GM10266 (cell line): Measurements from ENCODE around the gene WDR90.

Source experiments
- DNase-seq: peaks from one replicate; pipeline ENCODE4 v3.0.0; 2012; ENCODE audit errors: extremely low spot score
- TF ChIP-seq, protein P1 (sequence below): IDR thresholded peaks from 2 replicates; pipeline ENCODE4 v1.5.1; 2012; ENCODE audit warnings: mild to moderate bottlenecking, low read depth; ENCODE audit not compliant: control insufficient read depth, insufficient read depth; ENCODE audit errors: missing control alignments

WDR90 gene

DNA sequence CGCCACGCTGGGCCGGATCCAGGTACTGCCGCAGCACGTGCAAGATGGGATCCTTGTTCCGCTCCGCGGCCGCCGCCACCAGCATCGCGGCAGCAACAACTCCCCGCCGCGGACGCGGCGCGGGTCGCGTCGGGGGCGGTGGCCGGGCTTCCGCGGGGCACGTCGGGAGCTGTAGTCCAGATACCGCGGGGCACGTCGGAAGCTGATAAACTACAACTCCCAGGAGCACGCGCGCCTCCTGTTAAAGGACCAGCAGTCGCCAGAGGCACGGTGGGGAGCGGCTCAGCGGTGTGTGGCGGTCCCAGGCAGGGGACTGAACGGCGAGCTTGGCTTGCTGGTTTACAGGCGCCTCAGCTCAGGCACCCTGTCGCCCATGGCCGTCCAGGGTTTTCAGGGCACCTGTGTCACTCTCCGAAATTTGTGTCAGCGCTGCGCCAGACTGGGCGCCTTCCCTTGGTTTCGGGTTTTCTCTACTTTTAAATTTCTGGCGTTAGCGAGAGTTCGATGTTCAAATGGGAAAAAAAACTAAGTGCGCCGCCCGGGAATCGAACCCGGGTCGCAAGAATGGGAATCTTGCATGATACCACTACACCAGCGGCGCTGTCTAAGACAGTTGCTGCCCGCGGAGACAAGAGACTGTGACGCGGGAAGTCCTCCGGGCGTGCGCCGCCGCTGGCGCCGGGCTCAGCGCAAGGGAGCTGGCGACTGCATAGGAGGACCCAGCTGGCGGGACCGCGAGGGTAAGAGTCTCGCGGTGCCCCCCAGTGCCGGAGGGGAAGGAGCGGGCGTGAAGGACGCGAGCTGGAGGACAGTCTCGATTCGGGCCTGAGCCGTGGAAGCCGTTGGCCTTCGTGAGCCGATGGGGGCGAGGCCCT is 12.7 kb upstream of the WDR90 start, which contains the start of gene METTL26:
TSS of gene METTL26 (minus strand) at position 100 of the 875 bp plus-strand sequence. CDS start at position 85, 15 bp downstream.
- TF ChIP-seq, protein P1, sequence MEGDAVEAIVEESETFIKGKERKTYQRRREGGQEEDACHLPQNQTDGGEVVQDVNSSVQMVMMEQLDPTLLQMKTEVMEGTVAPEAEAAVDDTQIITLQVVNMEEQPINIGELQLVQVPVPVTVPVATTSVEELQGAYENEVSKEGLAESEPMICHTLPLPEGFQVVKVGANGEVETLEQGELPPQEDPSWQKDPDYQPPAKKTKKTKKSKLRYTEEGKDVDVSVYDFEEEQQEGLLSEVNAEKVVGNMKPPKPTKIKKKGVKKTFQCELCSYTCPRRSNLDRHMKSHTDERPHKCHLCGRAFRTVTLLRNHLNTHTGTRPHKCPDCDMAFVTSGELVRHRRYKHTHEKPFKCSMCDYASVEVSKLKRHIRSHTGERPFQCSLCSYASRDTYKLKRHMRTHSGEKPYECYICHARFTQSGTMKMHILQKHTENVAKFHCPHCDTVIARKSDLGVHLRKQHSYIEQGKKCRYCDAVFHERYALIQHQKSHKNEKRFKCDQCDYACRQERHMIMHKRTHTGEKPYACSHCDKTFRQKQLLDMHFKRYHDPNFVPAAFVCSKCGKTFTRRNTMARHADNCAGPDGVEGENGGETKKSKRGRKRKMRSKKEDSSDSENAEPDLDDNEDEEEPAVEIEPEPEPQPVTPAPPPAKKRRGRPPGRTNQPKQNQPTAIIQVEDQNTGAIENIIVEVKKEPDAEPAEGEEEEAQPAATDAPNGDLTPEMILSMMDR, result no peak
- peak; percentile 99 for DNase-seq

GRCh38 chr16:637081-638018 is 11.8 kb upstream of the WDR90 start:
- TF ChIP-seq, protein P1, result no peak
- DNase-seq, result peak; percentile 100

GRCh38 chr16:638034-638543 is 11.1 kb upstream of the WDR90 start:
- TF ChIP-seq, protein P1, result no peak
- DNase-seq, result no peak

DNA sequence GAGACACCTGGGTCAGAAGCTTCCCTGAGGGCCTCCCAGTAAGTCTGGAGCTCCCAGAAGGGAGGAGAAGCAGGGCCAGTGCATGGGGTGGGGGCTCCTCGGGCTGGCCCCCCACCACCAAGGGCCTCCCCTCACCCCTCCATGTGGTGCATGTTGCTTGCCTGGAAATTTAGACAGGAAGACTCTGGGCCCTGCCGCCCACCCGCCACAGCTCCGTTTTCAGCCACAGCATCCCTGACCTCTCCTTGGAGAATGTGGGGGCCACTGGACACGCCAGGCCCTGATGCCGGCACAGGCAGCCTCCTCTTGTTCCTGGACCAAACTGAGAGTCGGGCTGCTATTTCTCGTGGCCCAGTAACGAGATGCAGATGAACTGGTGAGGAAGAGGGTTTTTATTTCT is 10.3 kb upstream of the WDR90 start:
- TF ChIP-seq, protein P1, result no peak
- no peak for DNase-seq

- TF ChIP-seq, protein P1, result no peak
- DNase-seq, result no peak
These were observed 8.6 kb upstream of the WDR90 start for GRCh38 chr16:640614-641013.

DNA sequence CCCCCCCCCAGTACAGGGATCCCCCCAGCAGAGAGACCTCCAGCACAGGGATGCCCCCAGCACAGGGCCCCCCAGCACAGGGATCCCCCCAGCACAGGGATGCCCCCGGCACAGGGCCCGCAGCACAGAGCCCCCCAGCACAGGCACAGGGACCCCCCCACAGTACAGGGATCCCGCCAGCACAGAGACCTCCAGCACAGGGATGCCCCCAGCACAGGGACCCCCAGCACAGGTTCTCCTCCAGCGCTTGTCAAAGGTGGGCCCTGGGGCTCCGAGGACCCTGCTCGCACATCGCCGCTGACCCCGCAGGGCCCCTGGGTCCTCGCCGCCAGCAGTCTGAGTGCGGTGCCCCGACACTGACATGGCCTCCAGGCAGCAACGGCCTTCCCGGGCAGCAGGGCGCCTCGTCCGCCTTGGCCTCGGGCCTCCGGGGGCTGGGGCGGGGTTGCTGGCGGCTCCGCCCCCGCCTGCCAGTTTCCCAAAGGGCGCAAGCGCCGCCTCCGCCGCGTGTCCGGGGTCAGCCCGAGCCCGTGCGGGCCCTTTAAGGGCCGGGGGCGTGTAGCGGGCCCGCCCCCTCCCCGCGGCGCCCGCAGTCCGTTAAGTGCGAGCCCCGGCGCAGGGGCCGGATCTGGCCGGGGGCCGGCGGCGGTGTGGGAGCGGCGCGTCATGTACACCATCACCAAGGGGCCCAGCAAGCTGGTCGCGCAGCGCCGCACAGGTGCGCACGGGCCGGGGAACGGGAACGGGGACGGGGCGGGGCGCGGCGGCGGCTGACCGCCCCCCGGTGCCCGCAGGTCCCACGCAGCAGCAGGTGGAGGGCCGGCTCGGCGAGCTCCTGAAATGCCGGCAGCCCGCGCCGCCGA is 7.6 kb upstream of the WDR90 start, which contains the start of gene MCRIP2:
TSS of gene MCRIP2 (plus strand) at position 503 of the 863 bp plus-strand sequence. CDS start at position 667, 164 bp downstream.
- TF ChIP-seq, protein P1, result no peak
- DNase-seq, result peak; percentile 97
